Heart left ventricle (tissue), 13 donors: ENCODE results near the gene DAO.

ENCODE experiments used
- POLR2A ChIP-seq, 2 donors: fragments of 450-650 bp; IDR thresholded peaks; one replicate each; pipeline ENCODE4 v1.6.1; 2017; ENCODE audit warnings: antibody characterized with exemption in 2 of 2, mild to moderate bottlenecking in 2 of 2, moderate library complexity in 2 of 2
- TF ChIP-seq, protein P1 (sequence below), 12 donors: fragments of 200-600 bp; sonication (generic) in 4 of 12; IDR thresholded peaks; one replicate each; pipeline versions ENCODE4 v1.5.0 to v1.8.0; 2018 to 2022; ENCODE audit warnings: antibody characterized with exemption in 12 of 12, mild to moderate bottlenecking in 5 of 12
- donor health status: ischemic (EF 13 %, LVEDD 7.1; RV severe dilation, severe dysfunction).
- donor health status: DM: no; HTN: yes; CAD: no.
- donor health status: DM: no; HTN: no; CAD: no.
- donor health status: ischemic (EF 25% LVEDD 6.9; RV normal size, moderate dysfunction).
- donor health status: ischemic (EF 25% LVEDD 5.7; RV mildly dilated, moderate dysfunction).
- donor health status: ischemic (EF 35%, LVEDD 5.7; RV mildly dilated, moderate dysfunction).
- donor health status: nonischemic (EF 11% LVEDD 7.7; RV severe dilation, severe dysfunction).
- donor health status: DM: yes; HTN: yes; CAD: no.
- donor health status: PGD.
- donor health status: ischemic (EF 29% LVEDD 5.4; RV normal size, mild dysfunction).
- donor health status: nonischemic (EF 23%, LVEDD 6.1; RV moderate dilation, normal function).

DNA sequence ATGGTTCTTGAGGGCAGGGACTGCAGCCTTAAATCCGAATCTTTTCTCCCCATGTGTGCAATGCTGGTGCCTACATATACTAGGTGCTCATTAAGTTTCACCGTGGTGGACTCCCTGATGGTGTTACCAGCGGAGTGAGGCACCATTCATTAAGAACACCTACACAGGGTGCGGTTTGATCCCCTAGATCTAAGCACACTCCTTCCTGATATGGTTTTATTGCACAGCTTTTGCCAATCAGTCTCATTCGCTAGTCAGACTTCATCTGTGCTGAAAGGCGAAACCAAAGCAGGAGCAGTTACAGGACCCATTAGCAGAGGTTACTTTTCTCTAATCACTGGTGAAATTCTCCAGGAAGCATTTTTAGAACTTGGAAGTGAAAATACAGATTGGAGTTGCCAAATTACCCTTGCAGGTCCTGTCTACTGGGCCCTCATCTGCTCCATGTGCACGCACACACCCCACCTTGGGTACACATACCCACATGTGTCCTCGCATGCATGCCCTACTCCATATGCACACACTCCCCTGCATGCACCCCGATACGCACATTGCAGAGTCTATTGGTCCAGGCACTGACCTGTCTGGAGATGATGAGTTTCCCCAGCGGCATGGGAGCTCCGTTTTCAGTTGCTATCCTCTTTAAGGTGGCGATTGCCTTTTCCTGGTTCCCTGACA, 58.5 kb downstream of the DAO start:
- no peak for TF ChIP-seq POLR2A (IDR thresholded peaks at IDR 0.05)
- TF ChIP-seq, protein P1, sequence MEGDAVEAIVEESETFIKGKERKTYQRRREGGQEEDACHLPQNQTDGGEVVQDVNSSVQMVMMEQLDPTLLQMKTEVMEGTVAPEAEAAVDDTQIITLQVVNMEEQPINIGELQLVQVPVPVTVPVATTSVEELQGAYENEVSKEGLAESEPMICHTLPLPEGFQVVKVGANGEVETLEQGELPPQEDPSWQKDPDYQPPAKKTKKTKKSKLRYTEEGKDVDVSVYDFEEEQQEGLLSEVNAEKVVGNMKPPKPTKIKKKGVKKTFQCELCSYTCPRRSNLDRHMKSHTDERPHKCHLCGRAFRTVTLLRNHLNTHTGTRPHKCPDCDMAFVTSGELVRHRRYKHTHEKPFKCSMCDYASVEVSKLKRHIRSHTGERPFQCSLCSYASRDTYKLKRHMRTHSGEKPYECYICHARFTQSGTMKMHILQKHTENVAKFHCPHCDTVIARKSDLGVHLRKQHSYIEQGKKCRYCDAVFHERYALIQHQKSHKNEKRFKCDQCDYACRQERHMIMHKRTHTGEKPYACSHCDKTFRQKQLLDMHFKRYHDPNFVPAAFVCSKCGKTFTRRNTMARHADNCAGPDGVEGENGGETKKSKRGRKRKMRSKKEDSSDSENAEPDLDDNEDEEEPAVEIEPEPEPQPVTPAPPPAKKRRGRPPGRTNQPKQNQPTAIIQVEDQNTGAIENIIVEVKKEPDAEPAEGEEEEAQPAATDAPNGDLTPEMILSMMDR (IDR thresholded peaks at IDR 0.05) = no peak
